Suprapubic skin (tissue), 4 donors: ENCODE results near the gene NDUFA3. TPM values are rescaled to one million over a fixed set of nuclear protein-coding genes. Genes with fewer than 3 reads are reported as not detected.

Experiments used
- DNase-seq, 2 donors: peaks; one replicate each; pipeline ENCODE4 v3.0.0-alpha.2; 2019; ENCODE audit warnings: low spot score in 2 of 2
- H3K27ac ChIP-seq: fragments of 200-600 bp; sonication (generic); one replicate; pipeline ENCODE4 v1.5.1; 2019
- H3K27me3 ChIP-seq: fragments of 200-600 bp; sonication (generic); one replicate; pipeline ENCODE4 v1.5.1; 2019
- H3K36me3 ChIP-seq: fragments of 200-600 bp; sonication (generic); one replicate; pipeline ENCODE4 v1.5.1; 2019
- H3K4me1 ChIP-seq: fragments of 200-600 bp; sonication (generic); one replicate; pipeline ENCODE4 v1.5.1; 2019
- H3K4me3 ChIP-seq: fragments of 200-600 bp; sonication (generic); one replicate; pipeline ENCODE4 v1.5.1; 2019; ENCODE audit warnings: mild to moderate bottlenecking
- H3K9me3 ChIP-seq: fragments of 200-600 bp; sonication (generic); one replicate; pipeline ENCODE4 v1.5.1; 2019
- EP300 ChIP-seq: sonication (generic); formaldehyde crosslinking; IDR thresholded peaks from one replicate; pipeline ENCODE4 v1.6.1; 2017; ENCODE audit warnings: antibody characterized with exemption
- POLR2A ChIP-seq, 2 donors: fragments of 450-650 bp; IDR thresholded peaks; one replicate each; pipeline ENCODE4 v1.6.1; 2017; ENCODE audit warnings: antibody characterized with exemption in 2 of 2, mild to moderate bottlenecking in 2 of 2, moderate library complexity in 2 of 2
- POLR2AphosphoS5 ChIP-seq, 3 donors: sonication (generic); formaldehyde crosslinking; IDR thresholded peaks; one replicate each; pipeline ENCODE4 v1.6.1; 2017; ENCODE audit warnings: antibody characterized with exemption in 3 of 3
- WGBS: methylation state at CpG from one replicate; pipeline ENCODE4 v1.1.5; 2018; 5-methylcytosine and 5-hydroxymethylcytosine counted together
- total RNA-seq, 4 donors: library from RNA; depleted of rRNA; stranded (reverse); fragments of >200 nt; gene quantifications; one replicate each; pipeline ENCODE4 v1.1.0, GENCODE V29; 2016
- TF ChIP-seq, protein P1 (sequence below), 2 donors: fragments of 200-600 bp in 1 of 2; fragments of 450-650 bp in 1 of 2; sonication (generic) in 1 of 2; IDR thresholded peaks; one replicate each; pipeline ENCODE4 v1.5.1; 2016 to 2019; ENCODE audit warnings: antibody characterized with exemption in 2 of 2, mild to moderate bottlenecking in 1 of 2, moderate library complexity in 1 of 2

NDUFA3 gene
- total RNA-seq = 10 to 100 TPM; 23.1 to 71.9 (median 46.4) TPM

DNA sequence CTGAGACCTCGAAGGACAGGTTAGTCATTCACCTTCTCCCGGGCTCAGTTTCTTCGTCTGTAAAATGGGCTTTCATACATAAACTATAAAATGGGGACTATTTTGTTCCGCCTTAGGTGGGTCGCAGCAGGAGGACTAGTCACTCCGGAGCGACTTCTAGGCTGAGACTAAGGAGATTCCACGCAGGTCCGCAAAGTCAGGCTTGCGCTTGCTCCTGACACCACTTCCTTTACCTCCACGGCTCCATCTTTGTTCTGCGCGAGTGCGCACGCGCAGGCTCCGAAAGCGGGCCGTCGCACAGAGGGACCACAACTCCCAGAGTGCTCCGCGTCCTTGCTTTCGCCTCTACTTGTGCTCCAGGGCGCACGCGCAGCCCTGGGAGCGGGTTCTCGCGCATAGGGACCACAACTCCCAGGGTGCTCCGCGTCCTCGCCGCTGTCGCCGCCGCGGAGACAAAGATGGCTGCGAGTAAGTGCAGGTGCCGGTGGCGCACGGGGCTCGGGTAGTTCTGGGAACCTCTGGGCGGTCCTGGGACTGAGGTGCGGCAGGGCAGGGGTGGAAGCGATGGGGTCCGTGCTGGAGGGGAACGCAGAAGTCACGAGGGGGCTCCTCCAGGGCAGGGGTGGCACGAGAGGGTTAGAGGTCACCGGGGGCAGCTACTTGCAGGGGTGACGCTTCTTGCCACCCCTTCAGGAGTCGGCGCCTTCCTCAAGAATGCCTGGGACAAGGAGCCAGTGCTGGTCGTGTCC is at the start of gene NDUFA3:
TSS of gene NDUFA3 (plus strand) at position 435 of the 749 bp plus-strand sequence. CDS start at position 459, 24 bp downstream.
- Histone ChIP-seq H3K27me3 (no peaks in the 10 kb centered on the region), H3K27ac (peak within 1 kb of the TSS; percentile 25), H3K9me3 (no peaks in the 10 kb centered on the region), H3K4me1 (peaks cover 14% of the 10 kb centered on the region), H3K4me3 (peak within 1 kb of the TSS; percentile 84), H3K36me3 (peaks cover 24% of the 10 kb centered on the region)
- TF ChIP-seq POLR2AphosphoS5 (IDR thresholded peaks at IDR 0.05) = peak in 2 of 3 donors; percentile 47 to 90
- no peak for TF ChIP-seq POLR2A (IDR thresholded peaks at IDR 0.05)
- TF ChIP-seq, protein P1, sequence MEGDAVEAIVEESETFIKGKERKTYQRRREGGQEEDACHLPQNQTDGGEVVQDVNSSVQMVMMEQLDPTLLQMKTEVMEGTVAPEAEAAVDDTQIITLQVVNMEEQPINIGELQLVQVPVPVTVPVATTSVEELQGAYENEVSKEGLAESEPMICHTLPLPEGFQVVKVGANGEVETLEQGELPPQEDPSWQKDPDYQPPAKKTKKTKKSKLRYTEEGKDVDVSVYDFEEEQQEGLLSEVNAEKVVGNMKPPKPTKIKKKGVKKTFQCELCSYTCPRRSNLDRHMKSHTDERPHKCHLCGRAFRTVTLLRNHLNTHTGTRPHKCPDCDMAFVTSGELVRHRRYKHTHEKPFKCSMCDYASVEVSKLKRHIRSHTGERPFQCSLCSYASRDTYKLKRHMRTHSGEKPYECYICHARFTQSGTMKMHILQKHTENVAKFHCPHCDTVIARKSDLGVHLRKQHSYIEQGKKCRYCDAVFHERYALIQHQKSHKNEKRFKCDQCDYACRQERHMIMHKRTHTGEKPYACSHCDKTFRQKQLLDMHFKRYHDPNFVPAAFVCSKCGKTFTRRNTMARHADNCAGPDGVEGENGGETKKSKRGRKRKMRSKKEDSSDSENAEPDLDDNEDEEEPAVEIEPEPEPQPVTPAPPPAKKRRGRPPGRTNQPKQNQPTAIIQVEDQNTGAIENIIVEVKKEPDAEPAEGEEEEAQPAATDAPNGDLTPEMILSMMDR (IDR thresholded peaks at IDR 0.05) = no peak
- no peak for TF ChIP-seq EP300
- WGBS = 6% methylated on average over 21 of the region's 54 CpGs
- DNase-seq = peak; percentile 97 to 98

DNA sequence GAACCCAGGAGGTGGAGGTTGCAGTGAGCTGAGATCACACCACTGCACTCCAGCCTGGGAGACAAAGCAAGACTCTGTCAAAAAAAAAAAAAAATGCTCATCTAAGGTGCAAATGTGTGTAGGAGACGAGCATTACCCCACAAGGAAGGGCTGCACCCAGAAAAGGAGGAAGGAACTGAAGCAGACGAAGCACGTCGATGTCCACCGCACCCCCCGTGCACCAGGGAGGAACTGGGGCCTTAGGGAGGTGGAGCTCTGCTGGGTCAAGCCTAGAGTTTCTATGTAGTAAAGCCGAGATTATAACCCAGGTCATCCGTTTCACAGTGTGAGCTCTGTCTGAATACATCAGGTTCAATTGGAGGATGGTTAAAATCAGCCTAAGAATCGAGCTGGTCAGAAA is 40.0 kb upstream of the NDUFA3 start:
- DNase-seq = no peak
- Histone ChIP-seq H3K27me3 (peaks cover 18% of the 10 kb centered on the region), H3K4me3 (no peak overlapping the region), H3K4me1 (no peaks in the 10 kb centered on the region), H3K9me3 (no peaks in the 10 kb centered on the region), H3K36me3 (no peaks in the 10 kb centered on the region), H3K27ac (no peak overlapping the region)
- no peak for TF ChIP-seq EP300
- no peak for TF ChIP-seq POLR2AphosphoS5 (IDR thresholded peaks at IDR 0.05)
- TF ChIP-seq, protein P1 (IDR thresholded peaks at IDR 0.05) = no peak
- TF ChIP-seq POLR2A (IDR thresholded peaks at IDR 0.05) = no peak
- 79% methylated on average over 9 of the region's 9 CpGs for WGBS

- H3K36me3 ChIP-seq = no peaks in the 10 kb centered on the region
- TF ChIP-seq EP300 = no peak
- TF ChIP-seq, protein P1 (IDR thresholded peaks at IDR 0.05) = no peak
- TF ChIP-seq POLR2A (IDR thresholded peaks at IDR 0.05) = no peak
- no peak for TF ChIP-seq POLR2AphosphoS5 (IDR thresholded peaks at IDR 0.05)
- H3K4me3 ChIP-seq = no peak within 1 kb of the TSS
- H3K27me3 ChIP-seq = peaks cover 18% of the 10 kb centered on the region
- no peak for DNase-seq
- WGBS = 77% methylated on average over 34 of the region's 34 CpGs
- H3K9me3 ChIP-seq = no peaks in the 10 kb centered on the region
- H3K27ac ChIP-seq = no peak within 1 kb of the TSS
- no peaks in the 10 kb centered on the region for H3K4me1 ChIP-seq
These were observed 39.1 kb upstream of the NDUFA3 start, which contains the start of gene VSTM1 for GRCh38 chr19:54063350-54064116. VSTM1 (minus strand) TSS chr19:54063897; CDS start chr19:54063777, 120 bp downstream.

DNA sequence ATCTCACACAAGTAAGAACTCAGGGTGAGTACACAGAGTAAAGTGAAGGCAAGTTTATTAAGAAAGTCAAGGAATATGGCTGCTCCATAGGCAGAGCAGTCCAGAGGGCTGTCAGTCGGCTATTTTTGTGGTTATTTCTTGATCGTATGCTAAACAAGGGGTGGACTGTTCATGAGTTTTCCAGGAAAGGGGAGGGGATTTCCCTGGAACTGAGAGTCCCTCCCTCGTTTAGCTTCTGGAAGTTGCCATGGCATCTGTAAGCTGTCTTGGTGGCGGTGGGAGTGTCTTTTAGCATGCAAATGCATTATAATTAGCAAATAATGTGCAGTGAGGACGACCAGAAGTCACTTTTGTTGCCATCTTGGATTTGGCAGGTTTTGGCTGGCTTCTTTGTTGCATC is 33.2 kb upstream of the NDUFA3 start:
- H3K27me3 ChIP-seq = no peaks in the 10 kb centered on the region
- no peaks in the 10 kb centered on the region for H3K36me3 ChIP-seq
- TF ChIP-seq POLR2AphosphoS5 (IDR thresholded peaks at IDR 0.05) (no peak), POLR2A (IDR thresholded peaks at IDR 0.05) (no peak), EP300 (no peak)
- TF ChIP-seq, protein P1 (IDR thresholded peaks at IDR 0.05) = no peak
- no peak overlapping the region for H3K27ac ChIP-seq
- WGBS = 57% methylated on average over 5 of the region's 5 CpGs
- H3K9me3 ChIP-seq = peaks cover 4% of the 10 kb centered on the region
- no peak for DNase-seq
- no peak overlapping the region for H3K4me3 ChIP-seq
- no peaks in the 10 kb centered on the region for H3K4me1 ChIP-seq

DNA sequence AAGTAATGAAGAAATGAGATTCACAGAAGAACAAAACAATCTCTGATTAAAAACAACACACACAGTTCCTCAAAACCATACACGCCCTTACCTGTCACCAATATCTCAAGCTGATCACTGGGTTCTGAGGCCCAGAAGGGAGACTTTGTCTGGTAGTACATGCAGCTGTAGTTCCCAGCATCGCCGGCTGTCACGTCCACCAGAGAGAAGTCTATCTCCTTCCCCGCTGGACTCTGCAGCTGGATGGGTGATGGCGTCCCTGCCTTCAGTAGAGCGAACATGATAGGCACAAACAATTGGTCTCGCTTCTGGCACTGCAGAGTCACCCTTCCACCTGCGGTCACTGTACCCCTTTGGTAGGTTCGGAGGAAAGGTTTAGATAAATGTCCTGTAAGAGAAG is 28.8 kb upstream of the NDUFA3 start:
- DNase-seq = no peak
- Histone ChIP-seq H3K27me3 (no peaks in the 10 kb centered on the region), H3K36me3 (no peaks in the 10 kb centered on the region), H3K4me1 (no peaks in the 10 kb centered on the region), H3K4me3 (no peak overlapping the region), H3K9me3 (peaks cover 4% of the 10 kb centered on the region), H3K27ac (no peak overlapping the region)
- 92% methylated on average over 10 of the region's 10 CpGs for WGBS
- TF ChIP-seq EP300 = no peak
- TF ChIP-seq POLR2A (IDR thresholded peaks at IDR 0.05) = no peak
- no peak for TF ChIP-seq POLR2AphosphoS5 (IDR thresholded peaks at IDR 0.05)
- TF ChIP-seq, protein P1 (IDR thresholded peaks at IDR 0.05) = no peak
